ENCODE data around the gene TLR8.
"Not testable (repeated sequence)": the region's sequence is repeated elsewhere in the genome, so short reads cannot be mapped to it uniquely, and the experiment has no call there.

The TLR8 gene

DNA sequence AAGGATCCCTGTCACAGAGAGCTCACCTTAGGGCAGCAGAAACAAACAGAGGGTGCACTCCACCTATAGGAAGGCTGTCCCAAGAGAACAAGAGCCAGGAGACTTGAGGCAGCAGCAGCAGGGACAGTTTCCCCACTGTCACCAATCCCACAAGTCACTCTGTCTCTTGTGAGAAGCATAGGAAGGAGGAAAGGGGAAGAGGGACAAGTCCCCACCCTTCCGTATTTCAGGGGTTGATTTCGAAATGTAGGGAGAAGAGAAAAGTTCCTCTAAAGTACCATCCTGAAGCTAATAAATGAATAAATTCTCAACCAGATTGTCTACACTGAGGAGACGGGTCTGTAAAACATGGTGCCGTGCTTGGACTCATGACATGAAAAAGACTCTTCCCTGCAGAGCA lies 9.5 kb upstream of the TLR8 start:
- DNase-seq, result no peak

DNA sequence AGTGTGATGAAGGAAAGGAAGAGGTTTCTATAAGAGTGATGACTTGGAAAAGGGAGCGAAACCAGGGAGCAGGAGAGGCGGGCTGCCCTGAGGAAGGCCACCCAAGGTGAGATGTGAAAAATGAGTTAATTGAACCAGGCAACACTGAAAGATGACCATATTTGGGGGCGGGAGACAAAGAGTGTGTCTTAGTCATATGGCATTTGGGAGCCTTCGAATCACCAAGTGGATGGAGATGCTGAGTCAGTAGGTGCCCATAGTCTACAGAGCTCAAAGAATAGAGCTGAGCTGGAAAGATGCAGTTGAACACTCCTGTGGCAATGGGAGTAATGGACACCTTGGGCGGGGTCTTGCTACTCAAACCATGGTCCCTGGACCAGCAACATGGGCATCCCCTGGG lies 8.3 kb upstream of the TLR8 start:
- DNase-seq, result no peak

DNA sequence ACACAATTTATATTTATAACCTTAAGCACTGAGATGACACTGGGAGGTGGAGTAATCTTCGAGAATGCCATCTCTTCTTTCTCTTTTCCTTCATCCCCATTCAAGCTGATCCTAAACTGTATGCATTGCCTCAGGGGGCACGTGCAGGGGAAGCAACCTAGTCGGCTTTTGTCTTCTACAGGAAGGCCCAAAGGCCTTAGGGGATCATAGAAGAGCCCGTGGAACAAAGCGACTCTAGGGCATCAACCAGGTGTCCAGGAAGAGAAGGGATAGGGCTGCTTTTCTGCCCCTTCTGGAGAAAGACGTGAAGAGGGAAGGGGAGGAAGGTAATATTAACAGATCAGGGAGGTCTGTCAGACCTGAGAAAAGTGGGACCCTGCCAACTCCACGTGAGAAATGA lies 6.9 kb upstream of the TLR8 start:
- DNase-seq, result no peak

DNA sequence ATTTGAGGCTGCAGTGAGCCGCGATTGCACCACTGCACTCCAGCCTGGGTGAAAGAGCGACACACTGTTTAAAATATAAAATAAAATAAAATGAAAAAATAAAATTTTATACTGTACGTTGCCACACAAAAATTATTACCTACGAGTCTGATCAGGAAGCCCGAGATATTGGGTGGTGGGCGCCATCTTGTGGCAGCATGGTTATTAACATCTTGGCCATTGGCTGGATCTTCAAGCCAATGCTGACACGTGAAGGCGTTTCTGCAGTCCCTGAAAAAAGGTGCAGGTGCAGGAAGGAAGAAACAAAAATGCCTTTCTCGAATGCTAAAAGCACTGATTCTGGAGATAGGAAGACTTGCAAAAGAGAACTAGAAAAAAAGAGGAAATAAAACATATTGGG lies 4.9 kb upstream of the TLR8 start:
- peak in 35 of 58 donors; percentile 0 to 54 (median 5) for DNase-seq

DNA sequence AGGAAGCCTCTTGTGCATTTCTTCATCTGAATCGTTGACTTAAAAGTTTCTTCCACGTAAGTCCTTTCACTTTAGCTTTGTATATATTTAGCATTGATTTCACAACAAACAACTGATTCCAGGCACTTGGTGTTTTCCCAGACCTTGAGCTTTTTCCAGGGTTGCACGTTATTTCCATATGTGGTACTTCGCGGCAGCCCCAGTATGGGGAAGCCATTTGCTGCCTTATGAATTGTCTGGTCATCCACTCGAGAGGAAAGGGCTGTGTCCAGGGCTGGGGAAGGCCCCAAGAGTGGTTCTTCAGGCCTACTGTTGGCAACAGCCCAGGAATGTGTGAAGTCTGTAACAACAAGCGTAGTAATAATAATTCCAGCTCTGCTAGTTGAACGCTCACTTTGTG lies 2.8 kb upstream of the TLR8 start:
- no peak for DNase-seq

DNA sequence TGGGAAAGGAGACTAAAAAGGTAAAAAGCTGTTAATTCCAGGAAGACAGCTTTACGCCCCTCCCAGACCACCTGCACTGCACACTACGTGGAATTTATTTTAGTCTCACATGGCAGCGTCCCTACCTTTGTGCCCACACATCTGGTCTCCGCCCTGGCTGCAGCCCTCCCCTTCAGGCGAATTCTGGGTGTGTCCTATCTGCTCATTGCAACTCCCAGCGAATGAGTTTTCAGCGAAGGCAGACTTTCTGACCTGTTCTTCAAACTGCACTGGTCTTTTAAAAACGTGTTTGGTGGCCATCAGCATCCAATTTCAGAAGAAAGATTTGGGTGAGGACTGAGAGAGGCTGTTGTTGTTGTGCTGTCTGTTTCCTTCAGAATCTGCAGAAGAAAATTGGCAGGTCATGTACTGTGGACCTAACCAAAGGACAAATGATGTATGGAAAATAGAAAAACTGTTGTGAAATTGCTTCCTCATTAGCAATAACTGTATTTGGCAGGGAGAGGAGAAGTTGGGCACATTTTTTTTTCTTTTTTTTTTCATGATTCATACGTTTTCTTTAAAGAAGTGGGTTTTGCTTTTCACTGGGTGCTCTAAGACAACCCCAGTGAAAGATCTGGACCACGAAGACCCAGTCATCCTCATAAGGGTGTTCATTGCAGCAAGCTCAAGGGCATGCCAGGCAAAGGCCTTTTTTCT lies 4.2 kb downstream of the TLR8 start:
- DNase-seq, result no peak

DNA sequence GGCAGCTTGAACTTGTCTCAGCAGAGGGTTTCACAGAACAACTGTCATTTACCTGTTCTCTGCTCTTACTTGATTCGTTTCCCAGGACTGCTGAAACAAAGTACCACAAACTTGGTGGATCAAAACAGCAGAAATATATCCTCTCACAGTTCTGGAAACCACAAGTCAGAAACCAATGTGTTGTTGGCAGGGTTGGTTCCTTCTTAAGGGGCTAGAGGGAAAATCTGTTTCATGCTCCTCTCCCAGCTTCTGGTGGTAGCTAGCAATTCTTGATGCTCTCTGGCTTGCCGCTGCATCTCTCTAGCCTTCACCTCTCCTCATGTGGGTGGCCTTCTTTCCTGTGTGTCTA lies 4.7 kb downstream of the TLR8 start:
- no peak for DNase-seq

DNA sequence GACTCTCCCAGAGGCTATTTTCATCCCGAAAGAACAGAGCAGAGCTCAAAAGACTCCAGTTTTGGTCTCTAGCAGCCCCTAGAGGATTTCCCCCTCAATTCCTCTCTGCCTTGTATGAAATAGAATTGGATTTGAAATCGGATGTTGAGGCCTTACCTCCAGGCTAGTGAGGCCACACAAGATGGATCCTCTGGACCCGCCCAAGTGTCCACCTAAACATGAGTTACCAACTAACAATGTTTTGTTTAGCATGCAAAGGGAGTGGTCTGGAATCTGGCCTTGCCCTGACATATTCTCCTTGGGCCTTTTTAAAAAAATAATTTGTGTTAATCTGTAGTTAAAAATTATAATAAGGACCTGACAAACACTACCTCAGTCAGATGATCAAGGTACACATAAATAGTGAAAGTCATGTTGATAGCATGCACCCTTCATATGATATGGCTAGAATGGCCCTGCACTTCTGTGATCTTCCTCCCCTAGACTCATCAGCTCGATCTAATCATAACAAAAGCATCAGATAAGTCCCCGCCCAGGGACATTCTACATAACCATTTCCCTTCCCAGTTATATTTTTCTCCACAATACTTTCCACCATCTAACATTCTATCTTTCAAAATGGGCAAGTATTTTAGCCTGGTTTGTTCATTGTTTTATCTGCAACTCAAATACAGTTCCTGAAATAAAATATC lies 6.5 kb downstream of the TLR8 start:
- no peak for DNase-seq

DNA sequence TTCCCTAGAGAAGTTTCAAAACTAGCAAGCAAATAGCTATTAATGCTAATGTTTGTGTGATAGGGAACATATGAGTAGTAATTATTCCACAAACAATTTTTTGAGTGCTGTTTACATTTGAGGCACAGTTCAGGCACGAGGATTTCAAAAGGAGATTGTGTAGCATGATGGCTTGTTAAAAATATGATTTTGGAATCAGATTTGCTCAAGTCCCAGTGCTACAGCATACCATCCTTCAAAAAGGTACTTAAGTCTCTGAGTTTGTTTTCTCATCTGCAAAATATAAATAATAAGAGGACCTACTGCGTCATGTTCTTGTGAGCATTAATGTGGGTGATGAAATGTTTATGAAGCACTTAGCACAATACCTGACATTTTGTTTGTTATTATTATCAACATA lies 11.3 kb downstream of the TLR8 start:
- no peak for DNase-seq

DNA sequence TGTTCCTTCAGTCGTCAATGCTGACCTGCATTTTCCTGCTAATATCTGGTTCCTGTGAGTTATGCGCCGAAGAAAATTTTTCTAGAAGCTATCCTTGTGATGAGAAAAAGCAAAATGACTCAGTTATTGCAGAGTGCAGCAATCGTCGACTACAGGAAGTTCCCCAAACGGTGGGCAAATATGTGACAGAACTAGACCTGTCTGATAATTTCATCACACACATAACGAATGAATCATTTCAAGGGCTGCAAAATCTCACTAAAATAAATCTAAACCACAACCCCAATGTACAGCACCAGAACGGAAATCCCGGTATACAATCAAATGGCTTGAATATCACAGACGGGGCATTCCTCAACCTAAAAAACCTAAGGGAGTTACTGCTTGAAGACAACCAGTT lies 12.6 kb downstream of the TLR8 start:
- DNase-seq, result no peak

DNA sequence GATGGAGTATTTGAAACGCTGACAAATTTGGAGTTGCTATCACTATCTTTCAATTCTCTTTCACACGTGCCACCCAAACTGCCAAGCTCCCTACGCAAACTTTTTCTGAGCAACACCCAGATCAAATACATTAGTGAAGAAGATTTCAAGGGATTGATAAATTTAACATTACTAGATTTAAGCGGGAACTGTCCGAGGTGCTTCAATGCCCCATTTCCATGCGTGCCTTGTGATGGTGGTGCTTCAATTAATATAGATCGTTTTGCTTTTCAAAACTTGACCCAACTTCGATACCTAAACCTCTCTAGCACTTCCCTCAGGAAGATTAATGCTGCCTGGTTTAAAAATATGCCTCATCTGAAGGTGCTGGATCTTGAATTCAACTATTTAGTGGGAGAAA lies 13.2 kb downstream of the TLR8 start:
- DNase-seq, result no peak

DNA sequence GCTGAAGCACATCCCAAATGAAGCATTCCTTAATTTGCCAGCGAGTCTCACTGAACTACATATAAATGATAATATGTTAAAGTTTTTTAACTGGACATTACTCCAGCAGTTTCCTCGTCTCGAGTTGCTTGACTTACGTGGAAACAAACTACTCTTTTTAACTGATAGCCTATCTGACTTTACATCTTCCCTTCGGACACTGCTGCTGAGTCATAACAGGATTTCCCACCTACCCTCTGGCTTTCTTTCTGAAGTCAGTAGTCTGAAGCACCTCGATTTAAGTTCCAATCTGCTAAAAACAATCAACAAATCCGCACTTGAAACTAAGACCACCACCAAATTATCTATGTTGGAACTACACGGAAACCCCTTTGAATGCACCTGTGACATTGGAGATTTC lies 14.6 kb downstream of the TLR8 start:
- DNase-seq, result no peak

DNA sequence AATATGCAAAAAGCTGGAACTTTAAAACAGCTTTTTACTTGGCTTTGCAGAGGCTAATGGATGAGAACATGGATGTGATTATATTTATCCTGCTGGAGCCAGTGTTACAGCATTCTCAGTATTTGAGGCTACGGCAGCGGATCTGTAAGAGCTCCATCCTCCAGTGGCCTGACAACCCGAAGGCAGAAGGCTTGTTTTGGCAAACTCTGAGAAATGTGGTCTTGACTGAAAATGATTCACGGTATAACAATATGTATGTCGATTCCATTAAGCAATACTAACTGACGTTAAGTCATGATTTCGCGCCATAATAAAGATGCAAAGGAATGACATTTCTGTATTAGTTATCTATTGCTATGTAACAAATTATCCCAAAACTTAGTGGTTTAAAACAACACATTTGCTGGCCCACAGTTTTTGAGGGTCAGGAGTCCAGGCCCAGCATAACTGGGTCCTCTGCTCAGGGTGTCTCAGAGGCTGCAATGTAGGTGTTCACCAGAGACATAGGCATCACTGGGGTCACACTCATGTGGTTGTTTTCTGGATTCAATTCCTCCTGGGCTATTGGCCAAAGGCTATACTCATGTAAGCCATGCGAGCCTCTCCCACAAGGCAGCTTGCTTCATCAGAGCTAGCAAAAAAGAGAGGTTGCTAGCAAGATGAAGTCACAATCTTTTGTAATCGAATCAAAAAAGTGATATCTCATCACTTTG lies 15.6 kb downstream of the TLR8 start:
- no peak for DNase-seq

DNA sequence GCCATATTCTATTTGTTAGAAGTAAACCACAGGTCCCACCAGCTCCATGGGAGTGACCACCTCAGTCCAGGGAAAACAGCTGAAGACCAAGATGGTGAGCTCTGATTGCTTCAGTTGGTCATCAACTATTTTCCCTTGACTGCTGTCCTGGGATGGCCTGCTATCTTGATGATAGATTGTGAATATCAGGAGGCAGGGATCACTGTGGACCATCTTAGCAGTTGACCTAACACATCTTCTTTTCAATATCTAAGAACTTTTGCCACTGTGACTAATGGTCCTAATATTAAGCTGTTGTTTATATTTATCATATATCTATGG lies 16.1 kb downstream of the TLR8 start:
- DNase-seq, result no peak

DNA sequence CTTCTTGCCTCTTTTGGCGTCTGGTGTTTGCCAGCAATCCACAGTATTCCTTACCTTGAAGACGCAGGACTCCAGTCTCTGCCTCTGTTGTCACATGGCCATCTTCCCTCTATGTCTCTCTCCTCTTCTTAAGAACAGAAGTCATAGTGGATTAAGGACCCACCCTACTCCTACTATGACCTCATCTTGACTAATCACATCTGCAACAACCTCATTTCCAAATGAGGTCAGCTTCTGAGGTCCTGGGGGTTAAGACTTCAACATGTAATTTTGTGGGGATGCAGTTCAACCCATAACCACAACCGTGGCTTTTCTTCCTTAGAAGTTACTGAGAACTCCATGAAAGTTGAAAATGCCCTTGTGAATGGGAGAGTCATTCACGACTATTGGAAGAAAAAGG lies 23.3 kb downstream of the TLR8 start:
- no peak for DNase-seq

DNA sequence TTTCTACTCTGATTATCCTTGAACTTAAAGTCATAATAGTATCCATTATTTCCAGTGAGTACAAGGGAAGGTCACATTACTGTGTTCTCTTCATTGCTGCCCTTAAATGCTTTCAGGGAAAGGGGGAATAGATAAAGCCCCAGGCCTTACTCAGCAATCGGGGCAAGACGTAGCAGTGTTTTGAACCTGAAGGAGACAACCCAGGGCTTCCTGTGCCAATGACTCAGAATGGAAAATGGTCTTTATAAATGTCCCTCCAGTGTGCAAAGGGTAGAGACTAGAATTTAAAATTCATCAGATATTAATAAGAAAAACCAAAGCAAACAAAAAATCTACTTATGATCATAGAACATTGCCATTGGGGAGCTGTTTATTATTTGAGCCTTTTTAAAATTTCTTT lies 23.7 kb downstream of the TLR8 start:
- no peak for DNase-seq

DNA sequence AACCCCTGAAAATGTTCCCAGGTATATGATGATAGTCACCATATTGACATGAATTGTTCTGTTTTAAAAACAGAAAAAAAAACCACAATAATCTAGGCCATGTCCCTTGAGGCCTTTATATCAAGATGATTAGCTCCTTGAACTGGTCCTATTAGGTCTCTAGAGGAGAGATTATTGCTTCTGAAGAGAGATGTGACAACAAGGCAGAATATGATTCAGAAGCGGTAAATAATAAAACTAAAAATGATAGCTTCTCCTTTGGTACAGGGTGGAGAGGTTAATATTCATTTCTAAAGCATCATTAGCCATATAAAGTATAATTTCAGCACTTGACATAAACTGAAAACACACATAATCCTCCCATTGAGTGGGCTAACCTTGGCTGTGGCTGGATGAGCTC lies 25.8 kb downstream of the TLR8 start:
- no peak for DNase-seq

DNA sequence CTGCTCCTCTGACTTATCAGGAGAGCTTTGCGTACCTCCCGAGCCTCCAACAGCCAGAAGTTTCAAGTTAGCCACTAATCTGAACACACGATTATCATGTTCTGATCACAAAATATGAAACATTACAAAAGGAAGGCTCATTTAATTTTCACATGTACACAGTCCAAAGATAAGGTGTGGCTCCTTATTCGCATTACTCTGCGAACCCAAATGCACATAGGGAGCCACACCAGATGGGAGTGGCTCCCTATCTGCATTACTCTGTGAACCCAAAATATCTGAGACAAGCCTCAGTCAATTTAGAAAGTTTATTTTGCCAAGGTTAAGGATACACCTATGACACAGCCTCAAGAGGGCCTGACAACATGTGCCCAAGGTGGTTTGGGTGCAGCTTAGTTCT lies 28.4 kb downstream of the TLR8 start:
- no peak for DNase-seq

DNA sequence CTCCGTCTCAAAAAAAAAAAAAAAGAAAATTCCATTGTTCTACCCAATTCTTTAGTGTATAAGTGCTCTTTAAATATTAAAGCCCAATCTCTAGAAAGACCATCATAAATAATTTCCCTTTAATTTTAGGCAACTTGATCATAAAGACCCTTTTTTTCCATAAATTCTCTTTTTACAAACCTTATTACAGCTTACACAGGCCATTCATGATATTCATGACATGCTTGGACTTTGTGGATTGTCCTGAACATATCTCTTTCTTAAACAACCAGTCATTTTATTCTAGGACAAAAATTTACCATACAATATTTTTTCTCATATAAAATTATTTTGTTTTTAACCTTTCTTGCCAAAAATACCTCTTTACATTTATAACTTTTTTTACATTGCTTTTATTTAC lies 30.5 kb downstream of the TLR8 start:
- DNase-seq, result no peak

DNA sequence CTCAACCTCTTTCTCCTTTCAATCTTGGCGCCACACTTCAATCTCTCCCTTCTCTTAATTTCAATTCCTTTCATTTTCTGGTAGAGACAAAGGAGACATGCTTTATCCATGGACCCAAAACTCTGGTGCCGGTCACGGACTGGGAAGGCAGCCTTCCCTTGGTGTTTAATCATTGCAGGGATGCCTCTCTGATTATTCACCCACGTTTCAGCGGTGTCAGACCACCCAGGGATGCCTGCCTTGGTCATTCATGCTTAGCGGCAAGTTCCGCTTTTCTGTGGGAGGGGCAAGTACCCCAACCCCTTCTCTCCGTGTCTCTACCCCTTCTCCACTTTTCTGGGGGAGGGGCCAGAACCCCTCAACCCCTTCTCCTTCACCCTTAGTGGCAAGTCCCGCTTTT lies 34.1 kb downstream of the TLR8 start:
- not testable (repeated sequence) for DNase-seq

DNA sequence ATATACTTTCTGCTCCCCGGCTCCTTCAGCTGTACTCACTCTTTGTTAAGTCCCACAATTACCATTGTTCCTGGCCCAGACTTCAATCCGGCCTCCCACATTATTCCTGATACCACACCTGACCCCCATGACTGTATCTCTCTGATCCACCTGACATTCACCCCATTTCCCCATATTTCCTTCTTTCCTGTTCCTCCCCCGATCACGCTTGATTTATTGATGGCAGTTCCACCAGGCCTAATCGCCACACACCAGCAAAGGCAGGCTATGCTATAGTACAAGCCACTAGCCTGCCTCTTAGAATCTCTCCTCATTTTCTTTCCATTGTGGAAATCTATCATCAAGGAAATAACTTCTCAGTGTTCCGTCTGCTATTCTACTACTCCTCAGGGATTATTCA lies 37.2 kb downstream of the TLR8 start:
- not testable (repeated sequence) for DNase-seq

DNA sequence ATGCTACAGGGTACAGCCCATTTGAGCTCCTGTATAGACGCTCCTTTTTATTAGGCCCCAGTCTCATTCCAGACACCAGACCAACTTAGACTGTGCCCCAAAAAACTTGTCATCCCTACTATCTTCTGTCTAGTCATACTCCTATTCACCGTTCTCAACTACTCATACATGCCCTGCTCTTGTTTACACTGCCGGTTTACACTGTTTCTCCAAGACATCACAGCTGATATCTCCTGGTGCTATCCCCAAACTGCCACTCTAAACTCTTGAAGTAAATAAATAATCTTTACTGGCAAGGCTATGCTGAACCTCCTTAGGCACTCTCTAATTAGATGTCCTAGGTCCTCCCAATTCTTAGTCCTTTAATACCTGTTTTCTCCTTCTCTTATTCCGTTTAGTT lies 38.0 kb downstream of the TLR8 start:
- not testable (repeated sequence) for DNase-seq

DNA sequence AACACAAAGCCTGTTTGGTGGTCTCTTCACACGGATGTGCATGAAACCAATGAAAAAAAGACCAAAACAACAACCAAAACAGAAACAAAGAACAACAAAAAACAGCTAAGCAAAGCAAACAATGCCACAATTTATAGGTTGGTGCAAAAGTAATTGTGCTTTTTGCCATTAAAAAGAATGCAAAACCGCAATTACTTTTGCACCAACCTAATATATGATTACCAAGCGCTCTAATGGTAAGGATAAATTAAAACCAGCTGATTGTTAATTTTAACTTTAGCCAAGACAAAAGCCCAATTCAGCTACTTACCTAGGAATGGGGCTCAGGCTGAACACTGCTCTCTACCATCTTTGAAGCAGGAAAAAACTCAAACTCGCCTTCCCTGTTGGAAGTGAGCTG lies 39.1 kb downstream of the TLR8 start:
- no peak for DNase-seq

Measured in anterior cingulate cortex (tissue), 58 donors.